Activated naive CD4-positive, alpha-beta T cell treated with anti-CD3 and anti-CD28 coated beads, Interleukin-2, amount 50 U/mL, for 72 hours (primary cell): ENCODE data around the gene LRRC17. TPM values are rescaled to one million over a fixed set of nuclear protein-coding genes. Genes with fewer than 3 reads are reported as not detected.

Experiments used
- ATAC-seq, 2 donors: fragments of 150-1000 bp; cut with Tn5 transposase; 2 replicates each; pipeline ENCODE4 v1.10.0; 2021; ENCODE audit warnings: mild to moderate bottlenecking in 2 of 2, moderate library complexity in 2 of 2
- DNase-seq, 2 donors: peaks; one replicate each; pipeline ENCODE4 v3.0.0; 2021 to 2022; ENCODE audit warnings: low spot score in 2 of 2
- H3K27ac Mint-ChIP-seq, 2 donors: one replicate each; pipeline ENCODE4 v1.8.0; 2022; ENCODE audit warnings: mild to moderate bottlenecking in 2 of 2, mixed read lengths in 2 of 2
- H3K36me3 Mint-ChIP-seq, 2 donors: one replicate each; pipeline ENCODE4 v1.8.0; 2022; ENCODE audit warnings: mixed read lengths in 2 of 2
- H3K9me3 Mint-ChIP-seq, 2 donors: one replicate each; pipeline ENCODE4 v1.8.0; 2022; ENCODE audit warnings: mixed read lengths in 2 of 2
- total RNA-seq, 2 donors: library from RNA; stranded (reverse); gene quantifications; one replicate each; pipeline ENCODE4 v1.2.3, GENCODE V29; 2022

The LRRC17 gene, protein sequence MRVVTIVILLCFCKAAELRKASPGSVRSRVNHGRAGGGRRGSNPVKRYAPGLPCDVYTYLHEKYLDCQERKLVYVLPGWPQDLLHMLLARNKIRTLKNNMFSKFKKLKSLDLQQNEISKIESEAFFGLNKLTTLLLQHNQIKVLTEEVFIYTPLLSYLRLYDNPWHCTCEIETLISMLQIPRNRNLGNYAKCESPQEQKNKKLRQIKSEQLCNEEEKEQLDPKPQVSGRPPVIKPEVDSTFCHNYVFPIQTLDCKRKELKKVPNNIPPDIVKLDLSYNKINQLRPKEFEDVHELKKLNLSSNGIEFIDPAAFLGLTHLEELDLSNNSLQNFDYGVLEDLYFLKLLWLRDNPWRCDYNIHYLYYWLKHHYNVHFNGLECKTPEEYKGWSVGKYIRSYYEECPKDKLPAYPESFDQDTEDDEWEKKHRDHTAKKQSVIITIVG
- total RNA-seq: not detected

DNA sequence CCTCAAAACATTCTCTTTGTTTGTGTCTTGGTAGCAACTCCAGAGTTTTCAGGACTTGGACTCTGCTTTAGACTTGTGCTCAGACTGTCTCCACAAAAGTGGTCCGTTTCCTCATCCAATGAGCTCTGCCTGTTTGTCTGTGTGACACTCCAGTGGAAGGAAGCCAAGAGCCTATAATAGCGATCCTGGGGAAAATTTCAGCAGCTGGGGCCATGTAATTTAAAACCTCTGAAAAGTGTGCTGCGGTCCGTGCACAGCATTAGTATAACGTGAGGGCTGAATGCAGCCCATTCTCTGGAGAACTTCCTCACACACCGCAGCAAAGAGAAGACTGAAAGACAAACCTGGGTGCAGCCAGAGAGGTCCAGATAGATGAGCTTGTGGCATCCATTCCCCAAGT is at the start of gene LRRC17:
Gene LRRC17 (plus strand): TSS at position 259 of the 400 bp plus-strand sequence. CDS start 20,914 bp downstream, outside the sequence.
- no peak for DNase-seq
- ATAC-seq: no peak
- H3K27ac Mint-ChIP-seq: no peak within 1 kb of the TSS
- no peaks in the 10 kb centered on the region for H3K9me3 Mint-ChIP-seq
- peaks cover 0 to 6% of the 10 kb centered on the region in 2 donors for H3K36me3 Mint-ChIP-seq

- no peaks in the 10 kb centered on the region for H3K9me3 Mint-ChIP-seq
- H3K36me3 Mint-ChIP-seq: no peaks in the 10 kb centered on the region
- ATAC-seq: no peak
Measured at GRCh38 chr7:102864958-102865357, 47.8 kb upstream of the LRRC17 start.

DNA sequence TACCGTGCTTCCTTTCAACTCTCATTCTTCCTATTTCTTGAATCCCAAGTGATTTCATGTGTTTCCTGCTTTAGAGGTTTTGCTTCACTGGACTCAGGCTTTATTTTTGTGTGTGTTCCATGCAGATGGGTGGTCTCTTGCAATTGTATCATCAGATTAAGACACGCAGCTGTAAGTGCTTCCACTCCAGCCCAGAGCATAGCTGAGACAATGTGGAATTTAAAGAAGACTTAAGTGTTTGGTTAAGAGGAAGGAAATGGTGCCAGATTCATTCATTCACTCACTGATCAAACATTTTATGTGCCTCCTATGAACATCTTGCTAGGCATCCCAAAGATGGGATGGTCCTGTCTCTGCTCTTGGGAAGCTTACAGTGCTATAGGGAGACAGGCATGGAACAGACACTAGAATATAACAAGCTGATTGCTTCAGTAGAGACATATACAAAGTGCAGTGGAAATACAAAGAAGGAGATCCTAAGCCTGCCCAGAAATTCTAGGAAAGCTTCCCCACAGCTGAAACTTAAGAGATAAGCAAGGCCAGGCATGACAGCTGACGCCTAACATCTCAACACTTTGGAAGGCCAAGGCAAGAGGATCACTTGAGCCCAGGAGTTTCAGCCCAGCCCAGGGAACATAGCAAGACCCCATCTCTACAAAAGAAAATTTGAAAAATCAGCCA is 46.1 kb upstream of the LRRC17 start:
- Mint-ChIP-seq H3K36me3 (no peaks in the 10 kb centered on the region), H3K9me3 (peaks cover 0 to 1% of the 10 kb centered on the region in 2 donors), H3K27ac (no peak overlapping the region)
- ATAC-seq (no peak), DNase-seq (no peak)

More at GRCh38 chr7:102864958-102865357, 47.8 kb upstream of the LRRC17 start:
- no peak overlapping the region for H3K27ac Mint-ChIP-seq
- no peak for DNase-seq

DNA sequence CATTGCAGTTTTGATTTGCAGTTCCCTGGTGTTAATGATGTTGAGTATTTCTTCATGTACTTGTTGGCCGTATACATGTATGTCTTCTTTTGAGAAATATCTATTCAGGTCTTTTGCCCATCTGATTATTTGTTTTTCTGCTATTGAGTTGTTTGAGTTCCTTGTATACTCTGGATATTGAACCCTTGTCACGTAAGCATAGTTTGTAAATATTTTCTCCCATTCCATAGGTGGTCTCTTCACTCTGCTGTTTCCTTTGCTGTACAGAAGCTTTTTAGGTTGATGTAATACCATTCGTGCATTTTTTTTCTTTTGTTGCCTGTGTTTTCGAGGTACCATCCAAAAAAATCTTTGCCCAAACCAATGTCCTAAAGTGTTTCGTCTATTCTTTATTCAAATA is 43.6 kb upstream of the LRRC17 start:
- ATAC-seq: no peak
- DNase-seq: no peak
- no peak overlapping the region for H3K27ac Mint-ChIP-seq
- H3K36me3 Mint-ChIP-seq: no peaks in the 10 kb centered on the region
- peaks cover 0 to 6% of the 10 kb centered on the region in 2 donors for H3K9me3 Mint-ChIP-seq

- ATAC-seq (no peak), DNase-seq (no peak)
- H3K36me3 Mint-ChIP-seq: peaks cover 0 to 5% of the 10 kb centered on the region in 2 donors
- peaks cover 0 to 10% of the 10 kb centered on the region in 2 donors for H3K9me3 Mint-ChIP-seq
- peak overlapping the region in 1 of 2 donors; percentile 1 for H3K27ac Mint-ChIP-seq
Measured at GRCh38 chr7:102872460-102872859, 40.3 kb upstream of the LRRC17 start.

- peaks cover 0 to 5% of the 10 kb centered on the region in 2 donors for H3K36me3 Mint-ChIP-seq
- no peak for DNase-seq
- no peak overlapping the region for H3K27ac Mint-ChIP-seq
- ATAC-seq: peak in 1 of 2 donors; percentile 18
- peaks cover 0 to 10% of the 10 kb centered on the region in 2 donors for H3K9me3 Mint-ChIP-seq
Measured at GRCh38 chr7:102873470-102874165, 39.2 kb upstream of the LRRC17 start.

DNA sequence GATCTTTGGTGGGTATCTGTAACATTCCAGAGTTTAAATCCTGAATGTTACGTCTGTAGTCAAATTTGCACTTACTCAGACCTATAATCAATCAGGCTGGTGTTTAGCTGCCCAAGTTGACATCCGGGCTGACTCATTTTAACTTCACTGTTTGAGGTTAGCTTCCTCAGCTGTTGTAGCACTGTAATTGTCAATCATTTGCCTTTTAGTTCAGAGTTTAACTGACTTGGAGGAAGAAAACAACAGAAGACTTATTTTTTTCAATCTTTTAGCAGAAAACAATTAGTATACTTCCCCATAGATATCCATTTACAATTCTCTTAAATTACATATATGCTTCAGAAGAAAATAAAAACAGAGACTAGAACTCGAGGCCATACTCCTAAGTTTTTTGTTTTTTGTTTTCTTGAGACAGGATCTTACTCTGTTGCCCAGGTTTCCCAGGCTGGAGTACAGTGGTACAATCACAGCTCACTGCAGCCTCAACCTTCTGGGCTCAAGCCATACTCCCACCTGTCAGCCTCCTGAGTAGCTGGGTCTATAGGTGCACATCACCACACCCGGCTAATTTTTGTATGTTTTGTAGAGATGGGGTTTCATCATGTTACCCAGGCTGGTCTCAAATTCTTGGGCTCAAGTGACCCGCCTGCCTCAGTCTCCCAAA is 38.5 kb upstream of the LRRC17 start:
- peak; percentile 62 to 78 for ATAC-seq
- peaks cover 0 to 10% of the 10 kb centered on the region in 2 donors for H3K9me3 Mint-ChIP-seq
- no peak for DNase-seq
- no peak overlapping the region for H3K27ac Mint-ChIP-seq
- H3K36me3 Mint-ChIP-seq: peaks cover 0 to 5% of the 10 kb centered on the region in 2 donors

DNA sequence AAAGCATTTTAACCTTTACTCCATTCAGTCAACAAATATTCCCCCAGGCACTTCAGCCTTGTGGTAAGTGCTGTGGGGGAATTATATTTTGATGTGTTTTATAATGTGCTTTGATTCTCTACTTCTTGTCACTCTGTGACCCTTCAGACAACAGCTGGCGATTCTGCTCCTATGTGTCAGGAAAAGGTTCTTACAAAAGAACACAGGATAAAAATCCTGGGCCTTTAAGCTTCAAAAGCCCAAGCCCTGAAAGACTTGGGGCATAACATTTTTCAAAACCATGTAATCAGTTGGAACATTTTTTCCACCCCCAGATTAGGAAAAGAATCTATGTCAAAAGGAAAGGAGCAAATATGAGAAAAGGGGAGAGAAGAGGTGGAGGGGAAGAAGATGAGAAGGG is 37.8 kb upstream of the LRRC17 start:
- no peak for ATAC-seq
- Mint-ChIP-seq H3K36me3 (peaks cover 0 to 5% of the 10 kb centered on the region in 2 donors), H3K27ac (no peak overlapping the region)

GRCh38 chr7:102875700-102876295 is 37.0 kb upstream of the LRRC17 start:
- ATAC-seq (peak; percentile 93 to 96), DNase-seq (peak in 1 of 2 donors; percentile 42)
- peak overlapping the region in 1 of 2 donors; percentile 5 for H3K27ac Mint-ChIP-seq
- H3K36me3 Mint-ChIP-seq: peaks cover 0 to 5% of the 10 kb centered on the region in 2 donors
- peaks cover 0 to 10% of the 10 kb centered on the region in 2 donors for H3K9me3 Mint-ChIP-seq

More for the DNA sequence above, 37.8 kb upstream of the LRRC17 start:
- no peak for DNase-seq
- peaks cover 0 to 10% of the 10 kb centered on the region in 2 donors for H3K9me3 Mint-ChIP-seq

DNA sequence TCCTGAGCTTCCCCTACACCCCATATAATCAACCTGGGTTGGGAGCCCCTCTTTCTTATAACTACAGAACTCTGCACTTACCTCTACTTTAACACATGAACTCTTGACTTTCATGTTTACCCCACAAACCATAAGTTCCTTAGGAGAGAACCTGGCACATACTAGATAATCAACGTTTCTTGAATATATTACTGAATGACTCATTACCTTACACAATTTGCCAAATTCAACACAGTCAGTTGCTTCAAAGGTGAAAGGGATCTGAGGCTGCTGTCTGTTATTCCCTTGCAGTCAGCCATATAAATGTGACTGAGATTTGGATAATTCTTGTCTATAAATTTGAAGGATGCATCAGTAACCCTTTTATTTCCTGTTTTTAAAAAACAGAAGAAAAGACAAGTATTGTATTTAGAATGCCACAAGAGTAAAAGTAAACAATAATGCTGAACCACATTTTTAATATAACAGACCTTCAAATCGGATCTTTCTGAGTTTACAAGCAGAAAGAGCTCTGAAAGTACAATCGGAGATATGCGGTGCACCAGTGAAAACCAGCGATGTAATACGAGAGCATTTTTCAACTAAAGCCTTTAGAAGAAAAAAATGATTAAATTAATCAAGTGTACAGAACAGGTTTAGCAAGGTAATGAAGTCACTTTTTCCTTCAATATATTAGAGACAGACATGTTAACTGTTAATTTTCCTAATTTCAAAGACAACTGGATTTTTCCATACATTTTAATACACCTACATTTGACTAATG is 29.5 kb upstream of the LRRC17 start:
- no peak overlapping the region for H3K27ac Mint-ChIP-seq
- ATAC-seq: no peak
- no peaks in the 10 kb centered on the region for H3K9me3 Mint-ChIP-seq
- no peaks in the 10 kb centered on the region for H3K36me3 Mint-ChIP-seq
- DNase-seq: no peak

DNA sequence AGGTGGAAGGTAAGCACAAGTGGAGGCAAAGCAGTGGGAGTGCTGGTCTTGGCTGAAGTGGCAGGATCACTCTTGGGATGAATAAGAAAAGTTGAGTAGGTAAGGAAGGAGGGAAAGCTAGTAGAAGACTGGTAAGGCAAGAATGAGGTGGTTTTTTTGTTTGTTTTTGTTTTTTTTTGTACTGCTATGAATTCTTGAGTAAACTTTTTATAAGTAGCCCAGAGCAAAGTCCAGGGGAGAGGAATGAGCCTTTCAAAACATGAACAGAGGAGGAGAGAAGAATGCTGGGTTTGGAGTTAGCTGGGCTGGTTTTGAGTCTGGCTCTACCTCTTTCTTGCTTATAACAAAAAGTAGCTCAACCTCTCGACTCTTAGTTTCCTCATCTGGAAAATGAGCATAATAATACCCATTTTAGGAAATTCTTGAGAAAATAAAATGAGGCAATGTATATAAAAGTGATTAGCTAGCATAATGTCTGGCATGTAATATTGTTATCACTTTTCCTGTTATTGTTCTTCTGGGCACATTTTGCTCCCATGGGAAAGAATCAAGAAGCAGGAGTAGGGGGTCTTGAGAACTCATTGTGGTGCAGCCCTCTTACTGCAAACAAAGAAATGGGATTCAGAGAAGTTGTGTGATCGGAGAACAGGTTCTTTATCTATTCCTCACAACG is 24.1 kb upstream of the LRRC17 start:
- Mint-ChIP-seq H3K27ac (no peak overlapping the region), H3K36me3 (no peaks in the 10 kb centered on the region), H3K9me3 (no peaks in the 10 kb centered on the region)
- DNase-seq: no peak
- no peak for ATAC-seq

DNA sequence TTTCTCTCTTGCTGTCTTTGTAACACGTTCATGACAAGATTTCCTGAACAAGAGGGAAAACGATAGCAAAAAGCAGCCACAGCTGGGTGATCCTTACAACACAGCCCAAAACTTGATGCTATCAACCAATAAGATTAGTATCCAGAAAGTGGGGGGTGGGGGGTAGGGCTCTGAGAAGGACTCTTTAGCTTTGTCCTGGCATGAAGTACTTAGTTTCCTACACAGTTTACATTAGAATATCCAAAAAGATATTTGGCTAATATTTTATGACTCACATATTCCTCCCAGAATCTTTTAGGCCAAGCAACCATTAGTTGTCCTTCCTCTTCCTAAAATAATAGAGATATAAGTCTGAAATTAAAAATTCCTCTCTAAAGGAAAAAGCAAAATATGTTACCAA is 22.9 kb upstream of the LRRC17 start:
- Mint-ChIP-seq H3K27ac (no peak overlapping the region), H3K36me3 (no peaks in the 10 kb centered on the region), H3K9me3 (no peaks in the 10 kb centered on the region)
- ATAC-seq (no peak), DNase-seq (no peak)

DNA sequence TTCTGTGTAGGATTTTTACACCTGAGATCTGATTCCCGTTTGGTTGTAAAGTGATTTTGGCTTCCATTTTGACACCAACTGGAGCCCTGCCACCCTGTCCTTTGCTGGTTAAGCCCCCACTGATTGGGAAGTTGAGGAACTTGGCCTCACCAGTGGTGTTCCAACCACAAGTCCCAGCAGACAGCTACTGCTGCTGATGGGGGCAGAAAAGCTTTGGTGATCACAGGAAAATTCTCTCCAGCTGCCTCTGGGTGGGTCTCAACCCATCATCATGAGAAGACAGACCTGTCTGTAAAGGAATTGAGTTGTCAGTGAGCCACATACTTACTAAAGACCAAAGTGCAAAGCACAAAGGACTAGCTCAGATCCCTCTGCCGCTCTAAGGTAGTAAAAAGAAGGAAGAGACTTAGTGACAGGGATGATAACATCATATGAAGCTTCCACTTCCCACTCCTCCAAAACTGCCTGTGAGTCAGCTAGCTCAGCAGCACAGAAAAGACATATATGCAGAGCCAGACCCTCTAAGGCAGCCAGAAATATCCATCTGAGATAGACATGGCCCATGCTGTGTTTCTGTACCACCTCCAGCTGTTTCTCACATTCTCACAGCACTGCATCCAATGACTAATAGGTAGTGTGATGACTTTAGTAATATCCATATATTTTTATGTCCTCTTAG is 22.4 kb upstream of the LRRC17 start:
- DNase-seq: no peak
- Mint-ChIP-seq H3K36me3 (no peaks in the 10 kb centered on the region), H3K9me3 (no peaks in the 10 kb centered on the region), H3K27ac (no peak overlapping the region)
- no peak for ATAC-seq

GRCh38 chr7:102890971-102891692 is 21.7 kb upstream of the LRRC17 start:
- DNase-seq: no peak

More at GRCh38 chr7:102890971-102891692, 21.7 kb upstream of the LRRC17 start:
- Mint-ChIP-seq H3K9me3 (no peaks in the 10 kb centered on the region), H3K36me3 (no peaks in the 10 kb centered on the region), H3K27ac (no peak overlapping the region)
- ATAC-seq: no peak
